Osteocyte (in vitro differentiated cells): ENCODE measurements around the gene EPHA6. TPM values are rescaled to one million over a fixed set of nuclear protein-coding genes. Genes with fewer than 3 reads are reported as not detected.
"Not testable (repeated sequence)": the region's sequence is repeated elsewhere in the genome, so short reads cannot be mapped to it uniquely, and the experiment has no call there.

ENCODE experiments used
- DNase-seq: peaks from one replicate; pipeline ENCODE4 v3.0.0; 2021; ENCODE audit warnings: mixed read lengths; ENCODE audit not compliant: unreplicated experiment; ENCODE audit errors: extremely low spot score
- H3K27ac Mint-ChIP-seq: one replicate; pipeline ENCODE4 v1.8.0; 2021; ENCODE audit warnings: mild to moderate bottlenecking, mixed read lengths; ENCODE audit not compliant: unreplicated experiment
- H3K27me3 Mint-ChIP-seq: one replicate; pipeline ENCODE4 v1.8.0; 2021; ENCODE audit warnings: mixed read lengths; ENCODE audit not compliant: unreplicated experiment
- H3K36me3 Mint-ChIP-seq: one replicate; pipeline ENCODE4 v1.8.0; 2021; ENCODE audit warnings: mixed read lengths; ENCODE audit not compliant: unreplicated experiment
- H3K4me1 Mint-ChIP-seq: one replicate; pipeline ENCODE4 v1.8.0; 2021; ENCODE audit warnings: mixed read lengths; ENCODE audit not compliant: unreplicated experiment
- H3K4me3 Mint-ChIP-seq: one replicate; pipeline ENCODE4 v1.8.0; 2021; ENCODE audit warnings: mild to moderate bottlenecking, moderate library complexity, mixed read lengths; ENCODE audit not compliant: unreplicated experiment
- H3K9me3 Mint-ChIP-seq: one replicate; pipeline ENCODE4 v1.8.0; 2021; ENCODE audit warnings: mixed read lengths; ENCODE audit not compliant: unreplicated experiment
- CTCF ChIP-seq: fragments of 200-600 bp; sonication (generic); IDR thresholded peaks from 2 replicates; pipeline ENCODE4 v1.5.0; 2021; ENCODE audit warnings: antibody characterized with exemption, mild to moderate bottlenecking, moderate library complexity
- total RNA-seq: library from RNA; stranded (reverse); gene quantifications from 2 replicates; pipeline ENCODE4 v1.2.1, GENCODE V29; 2021

The EPHA6 gene
- total RNA-seq, 1 donor from 2014 or later, result 0.51 TPM

DNA sequence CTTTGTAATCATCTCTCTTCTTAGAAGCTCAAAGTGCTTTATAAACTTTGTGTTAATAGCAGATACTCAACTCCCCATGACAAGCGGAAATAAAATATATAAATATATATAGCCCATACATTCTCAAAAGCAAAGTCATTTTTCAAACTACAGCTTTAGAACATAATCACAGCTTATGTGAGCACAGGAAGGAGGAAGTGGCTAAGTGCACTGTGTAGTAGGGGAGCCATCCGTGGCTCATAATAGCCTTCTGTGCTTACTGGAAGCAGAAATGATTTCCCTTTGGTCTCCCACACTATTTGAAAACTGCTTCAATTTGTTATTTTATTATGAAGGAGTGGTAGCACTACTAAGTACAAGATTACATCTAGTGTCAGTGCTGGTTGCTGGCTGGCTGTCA lies 798.7 kb downstream of the EPHA6 start:
- no peak overlapping the region for H3K4me3 Mint-ChIP-seq
- TF ChIP-seq CTCF, result no peak
- no peak overlapping the region for H3K27ac Mint-ChIP-seq
- DNase-seq, result no peak
- H3K4me1 Mint-ChIP-seq, result no peaks in the 10 kb centered on the region
- peaks cover 7% of the 10 kb centered on the region for H3K9me3 Mint-ChIP-seq
- H3K36me3 Mint-ChIP-seq, result no peaks in the 10 kb centered on the region
- H3K27me3 Mint-ChIP-seq, result peaks cover 5% of the 10 kb centered on the region

GRCh38 chr3:97620514-97620913 lies 806.1 kb downstream of the EPHA6 start:
- H3K27ac Mint-ChIP-seq, H3K27me3 Mint-ChIP-seq, H3K4me3 Mint-ChIP-seq, H3K9me3 Mint-ChIP-seq, DNase-seq, H3K36me3 Mint-ChIP-seq, H3K4me1 Mint-ChIP-seq: not testable (repeated sequence)

GRCh38 chr3:97636465-97636864 lies 822.1 kb downstream of the EPHA6 start:
- Mint-ChIP-seq H3K27me3 (no peaks in the 10 kb centered on the region), H3K36me3 (no peaks in the 10 kb centered on the region), H3K27ac (no peak overlapping the region), H3K9me3 (no peaks in the 10 kb centered on the region), H3K4me1 (no peaks in the 10 kb centered on the region), H3K4me3 (no peak overlapping the region)
- no peak for TF ChIP-seq CTCF
- no peak for DNase-seq

DNA sequence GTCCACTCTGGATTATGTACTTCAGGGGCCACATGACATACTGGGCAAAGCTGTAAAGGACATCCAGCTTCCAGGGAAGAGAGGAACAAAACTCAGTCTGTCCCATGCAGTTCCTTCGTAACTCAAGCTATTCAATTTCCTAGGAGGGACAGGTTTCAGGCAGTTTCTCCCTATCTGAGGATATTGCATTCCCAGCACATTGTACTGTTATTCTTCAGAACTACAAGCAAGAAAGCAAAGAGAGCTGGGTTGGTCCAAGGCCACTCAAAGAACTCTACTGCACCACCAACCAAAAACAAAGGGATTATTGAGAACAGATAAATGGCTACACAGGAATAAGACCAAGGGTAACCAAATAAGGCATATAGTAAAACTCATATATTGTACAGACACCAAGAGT lies 832.5 kb downstream of the EPHA6 start:
- no peak for TF ChIP-seq CTCF
- no peak overlapping the region for H3K27ac Mint-ChIP-seq
- H3K4me3 Mint-ChIP-seq, result no peak overlapping the region
- no peaks in the 10 kb centered on the region for H3K36me3 Mint-ChIP-seq
- no peaks in the 10 kb centered on the region for H3K9me3 Mint-ChIP-seq
- H3K4me1 Mint-ChIP-seq, result no peaks in the 10 kb centered on the region
- DNase-seq, result no peak
- peaks cover 6% of the 10 kb centered on the region for H3K27me3 Mint-ChIP-seq

DNA sequence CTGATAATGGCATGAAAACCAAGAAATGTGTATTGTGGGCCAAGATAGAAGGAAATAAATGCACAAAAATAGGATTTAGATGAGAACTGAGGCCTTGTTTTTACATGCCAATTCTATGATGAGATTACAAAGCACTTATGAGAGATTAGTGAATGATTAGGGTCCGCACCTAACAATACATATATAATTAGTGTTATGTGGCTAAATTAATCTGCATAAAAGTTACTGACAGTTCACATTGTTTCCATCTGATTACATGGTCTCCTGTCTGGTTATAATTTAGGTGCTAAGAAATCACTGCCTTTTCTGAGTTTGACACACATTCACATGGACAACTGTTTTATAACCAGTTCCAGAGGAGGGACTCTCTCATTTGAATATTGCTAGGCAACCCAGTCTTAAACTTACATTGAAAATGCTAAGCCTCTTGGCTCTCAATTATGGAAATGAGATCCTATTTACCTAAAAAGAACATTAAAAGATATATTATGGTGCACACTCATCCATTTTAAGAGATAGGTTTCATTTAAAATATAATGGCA lies 833.1 kb downstream of the EPHA6 start:
- H3K4me3 Mint-ChIP-seq, result no peak overlapping the region
- H3K4me1 Mint-ChIP-seq, result no peaks in the 10 kb centered on the region
- peaks cover 7% of the 10 kb centered on the region for H3K27me3 Mint-ChIP-seq
- no peaks in the 10 kb centered on the region for H3K36me3 Mint-ChIP-seq
- H3K9me3 Mint-ChIP-seq, result no peaks in the 10 kb centered on the region
- DNase-seq, result no peak
- no peak for TF ChIP-seq CTCF
- no peak overlapping the region for H3K27ac Mint-ChIP-seq

GRCh38 chr3:97655971-97656370 lies 841.6 kb downstream of the EPHA6 start:
- DNase-seq, result no peak
- Mint-ChIP-seq H3K36me3 (no peaks in the 10 kb centered on the region), H3K4me1 (no peaks in the 10 kb centered on the region), H3K27ac (no peak overlapping the region), H3K4me3 (no peak overlapping the region), H3K9me3 (no peaks in the 10 kb centered on the region), H3K27me3 (peaks cover 10% of the 10 kb centered on the region)
- TF ChIP-seq CTCF, result no peak
